ENCODE data around the gene SIGLEC11. TPM values are rescaled to one million over a fixed set of nuclear protein-coding genes. Genes with fewer than 3 reads are reported as not detected.

Gene SIGLEC11
- total and polyA plus RNA-seq, 2 donors (not counting 3 experiments of a cell fraction or from before 2014, with no cell fraction given): not detected

- no peak overlapping the region for H3K4me3 ChIP-seq (replicated peaks in 1 of 3; ENCODE audit: insufficient read depth in 1 of 3, low read depth in 1 of 3, low read length in 3 of 3)
- TF ChIP-seq GATA2 (IDR thresholded peaks at IDR 0.05; ENCODE audit: insufficient read depth, insufficient read length, low read depth, low read length) (no peak), JUN (IDR thresholded peaks at IDR 0.05; ENCODE audit: borderline replicate concordance, insufficient read depth, insufficient read length, low read depth) (no peak), CTCF (IDR thresholded peaks at IDR 0.05; ENCODE audit: extremely low read depth in 1 of 2, insufficient read depth in 1 of 2, low read depth in 1 of 2, low read length in 2 of 2) (no peak), FOS (IDR thresholded peaks at IDR 0.05; ENCODE audit: borderline replicate concordance, insufficient read depth, low read length) (no peak), POLR2AphosphoS5 (IDR thresholded peaks at IDR 0.05; ENCODE audit: insufficient read depth, low read depth, low read length) (no peak), POLR2A (IDR thresholded peaks at IDR 0.05; ENCODE audit: low read depth, low read length) (no peak), MAX (IDR thresholded peaks at IDR 0.05; ENCODE audit: insufficient read depth, insufficient read length) (no peak), MYC (IDR thresholded peaks at IDR 0.05; ENCODE audit: low read depth, low read length) (no peak), EZH2 (IDR thresholded peaks at IDR 0.05; ENCODE audit: borderline replicate concordance, low read depth, low read length, severe bottlenecking) (no peak)
- DNase-seq (ENCODE audit: low read depth, low spot score): no peak
- dilution Hi-C loops (cut with MboI; ENCODE audit: extremely low pct_ligation_motif_present, low sequenced_read_pairs) (no loop called here), intact Hi-C loops (cut with micrococcal nuclease) (no loop called here)
- H2AFZ ChIP-seq (ENCODE audit: low read depth, low read length): no peak overlapping the region
- no peak overlapping the region for H3K27ac ChIP-seq (ENCODE audit: insufficient read depth, low read depth, low read length)
- no TSS peak for BruUV-seq (replicated peaks)
- no peaks in the 10 kb centered on the region for H3K4me1 ChIP-seq (ENCODE audit: control insufficient read depth, extremely low read depth, insufficient read depth, low read length)
- H3K4me2 ChIP-seq (ENCODE audit: insufficient read depth, low read length): no peak overlapping the region
- no peaks in the 10 kb centered on the region for H3K36me3 ChIP-seq (ENCODE audit: control insufficient read depth in 2 of 2, extremely low read depth in 1 of 2, insufficient read depth in 2 of 2, low read length in 2 of 2)
- H3K79me2 ChIP-seq (ENCODE audit: control insufficient read depth, insufficient read depth, low read length): no peaks in the 10 kb centered on the region
- no peaks in the 10 kb centered on the region for H3K9me3 ChIP-seq (replicated peaks; ENCODE audit: control insufficient read depth, insufficient read depth, low read length)
- H4K20me1 ChIP-seq (replicated peaks; ENCODE audit: control insufficient read depth, extremely low read depth, insufficient read depth, low read length): no peaks in the 10 kb centered on the region
- no peak overlapping the region for H3K9ac ChIP-seq (replicated peaks; ENCODE audit: extremely low read depth, insufficient read depth, low read length)
- CTCF ChIA-PET: interaction anchor here (1.1 kb wide), 1 partner anchor 10 kb away, joined by 6 read pairs; no protein-coding TSS in a partner anchor
- no peak for FAIRE-seq
- no peaks in the 10 kb centered on the region for H3K27me3 ChIP-seq (ENCODE audit: control insufficient read depth in 2 of 2, insufficient read depth in 2 of 2, low read length in 2 of 2)
- H3K9me1 ChIP-seq (replicated peaks; ENCODE audit: control insufficient read depth, extremely low read depth, insufficient read depth, low read length): no peaks in the 10 kb centered on the region
- POLR2A ChIA-PET: no interaction called here
These were observed 14.1 kb upstream of the SIGLEC11 start for GRCh38 chr19:49975051-49975450.

Data from endothelial cell of umbilical vein (primary cell).